ENCODE results near the gene AMPD3. TPM values are rescaled to one million over a fixed set of nuclear protein-coding genes. Genes with fewer than 3 reads are reported as not detected.

AMPD3 gene
- total RNA-seq, 2 donors from 2014 or later: 30.6 to 179 TPM

DNA sequence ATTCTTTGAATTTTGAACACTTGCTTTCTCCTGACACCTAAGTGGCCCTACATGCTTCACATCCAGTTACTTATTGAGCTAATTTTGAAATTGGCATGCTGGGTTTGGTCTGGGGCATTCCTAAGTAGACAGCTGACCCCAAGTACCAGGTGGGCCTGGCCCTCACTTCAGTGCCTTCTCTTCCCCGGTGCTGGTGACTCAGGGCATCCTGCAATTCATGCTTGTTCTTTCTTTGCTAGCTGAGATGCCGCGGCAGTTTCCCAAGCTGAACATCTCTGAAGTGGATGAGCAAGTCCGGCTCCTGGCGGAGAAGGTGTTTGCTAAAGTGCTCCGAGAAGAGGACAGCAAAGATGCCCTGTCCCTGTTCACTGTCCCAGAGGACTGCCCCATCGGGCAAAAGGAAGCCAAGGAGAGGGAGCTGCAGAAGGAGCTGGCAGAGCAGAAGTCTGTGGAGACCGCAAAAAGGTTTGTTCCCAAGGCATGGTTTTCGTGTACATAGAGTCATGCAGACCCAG lies 6.3 kb downstream of the AMPD3 start:
- no peaks in the 10 kb centered on the region for H3K9me3 Mint-ChIP-seq
- ATAC-seq (replicated peaks): no peak
- H3K4me1 Mint-ChIP-seq: peaks cover 36% of the 10 kb centered on the region
- peaks cover 97% of the 10 kb centered on the region for H3K36me3 Mint-ChIP-seq (ENCODE audit: low read depth)
- H3K27me3 Mint-ChIP-seq: no peaks in the 10 kb centered on the region
- H3K27ac Mint-ChIP-seq: no peak overlapping the region
- H3K4me3 Mint-ChIP-seq: no peak overlapping the region

DNA sequence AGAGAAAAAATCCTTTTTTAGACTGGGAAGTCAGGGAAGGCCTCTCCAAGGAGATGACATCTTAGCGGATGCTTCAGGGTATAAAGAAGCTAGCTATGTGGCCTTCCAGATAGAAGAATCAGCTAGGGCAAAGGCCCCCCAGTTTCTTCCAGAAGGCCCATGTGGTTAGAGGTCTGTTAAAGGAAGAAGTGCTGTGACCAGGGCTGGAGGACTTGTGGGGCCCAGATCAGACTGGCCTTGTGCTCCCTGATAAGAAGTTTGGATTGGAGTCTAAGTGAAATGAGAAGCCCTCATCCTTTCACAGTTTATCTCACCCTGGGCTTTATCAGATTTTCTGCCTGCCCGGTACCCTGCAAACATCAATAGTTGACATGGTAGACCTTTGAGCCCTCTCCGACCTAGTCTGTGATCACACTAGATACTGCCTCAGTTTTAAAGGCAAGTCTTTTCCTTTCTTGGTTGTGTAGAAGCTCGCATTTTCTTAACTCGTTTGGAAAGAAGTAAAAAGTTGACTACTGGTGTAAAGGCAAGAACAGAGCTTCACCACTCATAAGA lies 7.8 kb downstream of the AMPD3 start:
- no peak for ATAC-seq (replicated peaks)
- peaks cover 97% of the 10 kb centered on the region for H3K36me3 Mint-ChIP-seq (ENCODE audit: low read depth)

DNA sequence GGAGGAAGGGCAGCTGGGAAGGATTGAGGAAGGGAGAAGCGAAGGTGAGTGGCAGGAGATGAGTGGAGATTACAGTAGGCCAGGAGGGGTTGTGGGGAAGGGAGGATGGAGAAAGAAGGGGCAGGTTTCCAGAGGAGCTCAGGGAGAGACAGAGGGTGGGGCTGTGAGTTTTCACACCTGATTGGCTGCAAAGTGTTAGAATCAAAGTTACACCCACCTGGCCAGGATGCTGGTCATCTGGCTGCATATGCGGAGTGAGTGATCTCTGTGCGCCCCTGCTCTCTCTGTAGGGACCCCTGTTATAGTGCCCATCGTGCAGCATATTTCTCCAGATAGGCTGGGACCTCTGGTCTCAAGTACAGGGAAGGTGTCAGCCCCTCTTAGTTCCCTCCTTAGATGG lies 18.3 kb downstream of the AMPD3 start:
- Mint-ChIP-seq H3K27ac (peak overlapping the region; percentile 43), H3K4me3 (no peak overlapping the region), H3K36me3 (ENCODE audit: low read depth) (peaks cover 10% of the 10 kb centered on the region), H3K9me3 (peaks cover 5% of the 10 kb centered on the region), H3K4me1 (peaks cover 55% of the 10 kb centered on the region), H3K27me3 (no peaks in the 10 kb centered on the region)
- no peak for ATAC-seq (replicated peaks)

More for the DNA sequence above, 7.8 kb downstream of the AMPD3 start:
- H3K4me3 Mint-ChIP-seq: no peak overlapping the region
- H3K4me1 Mint-ChIP-seq: peaks cover 37% of the 10 kb centered on the region
- peaks cover 3% of the 10 kb centered on the region for H3K9me3 Mint-ChIP-seq
- peak overlapping the region; percentile 2 for H3K27ac Mint-ChIP-seq
- no peaks in the 10 kb centered on the region for H3K27me3 Mint-ChIP-seq

GRCh38 chr11:10474551-10474950 lies 19.5 kb downstream of the AMPD3 start:
- Mint-ChIP-seq H3K36me3 (ENCODE audit: low read depth) (no peaks in the 10 kb centered on the region), H3K27ac (peak overlapping the region; percentile 30), H3K27me3 (no peaks in the 10 kb centered on the region), H3K4me1 (peaks cover 47% of the 10 kb centered on the region), H3K9me3 (no peaks in the 10 kb centered on the region), H3K4me3 (no peak overlapping the region)
- no peak for ATAC-seq (replicated peaks)

GRCh38 chr11:10476342-10476741 lies 21.3 kb downstream of the AMPD3 start:
- Mint-ChIP-seq H3K27ac (peak overlapping the region; percentile 77), H3K9me3 (no peaks in the 10 kb centered on the region), H3K4me1 (peaks cover 47% of the 10 kb centered on the region), H3K36me3 (ENCODE audit: low read depth) (no peaks in the 10 kb centered on the region), H3K27me3 (no peaks in the 10 kb centered on the region), H3K4me3 (peak overlapping the region; percentile 10)
- no peak for ATAC-seq (replicated peaks)

DNA sequence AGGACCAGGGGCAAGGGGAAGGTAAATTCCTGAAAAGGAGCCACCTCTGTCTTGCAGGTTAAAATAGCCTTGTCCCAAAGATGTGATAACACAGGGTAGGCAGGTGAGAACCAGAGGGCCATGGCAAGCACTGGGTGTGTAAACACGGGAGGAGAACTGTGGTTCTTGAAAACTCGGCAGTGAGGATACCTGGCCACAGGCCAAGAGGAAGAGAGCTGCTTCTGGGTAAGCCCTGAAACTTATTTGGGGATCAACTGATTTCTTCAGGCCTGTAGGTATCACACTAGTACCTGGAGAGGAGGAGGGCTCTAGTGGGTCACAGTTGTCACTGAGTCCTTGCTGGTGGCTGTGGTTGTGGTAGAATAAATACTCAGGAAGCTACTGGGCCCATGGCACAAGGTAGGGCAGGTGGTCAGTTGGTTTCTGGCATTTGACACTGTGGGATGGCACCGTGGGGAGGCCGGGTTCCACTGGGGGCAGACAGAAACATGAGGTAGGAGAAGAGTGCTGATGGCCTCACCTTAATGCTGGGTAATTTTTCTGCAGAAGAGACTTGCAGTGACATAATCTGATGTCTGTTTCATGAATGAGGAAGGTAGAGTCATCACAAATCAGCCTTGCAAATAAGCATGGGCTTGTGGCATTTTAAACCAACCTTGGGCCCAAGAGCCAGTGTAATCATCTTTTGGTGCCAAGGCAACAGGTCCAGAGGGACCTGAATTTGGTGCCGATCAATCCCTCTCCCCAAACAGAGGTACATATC lies 22.0 kb downstream of the AMPD3 start:
- H3K4me3 Mint-ChIP-seq: peak overlapping the region; percentile 10
- H3K36me3 Mint-ChIP-seq (ENCODE audit: low read depth): no peaks in the 10 kb centered on the region
- ATAC-seq (replicated peaks): peak; percentile 38
- H3K9me3 Mint-ChIP-seq: no peaks in the 10 kb centered on the region
- no peaks in the 10 kb centered on the region for H3K27me3 Mint-ChIP-seq
- H3K4me1 Mint-ChIP-seq: peaks cover 44% of the 10 kb centered on the region
- peak overlapping the region; percentile 77 for H3K27ac Mint-ChIP-seq

DNA sequence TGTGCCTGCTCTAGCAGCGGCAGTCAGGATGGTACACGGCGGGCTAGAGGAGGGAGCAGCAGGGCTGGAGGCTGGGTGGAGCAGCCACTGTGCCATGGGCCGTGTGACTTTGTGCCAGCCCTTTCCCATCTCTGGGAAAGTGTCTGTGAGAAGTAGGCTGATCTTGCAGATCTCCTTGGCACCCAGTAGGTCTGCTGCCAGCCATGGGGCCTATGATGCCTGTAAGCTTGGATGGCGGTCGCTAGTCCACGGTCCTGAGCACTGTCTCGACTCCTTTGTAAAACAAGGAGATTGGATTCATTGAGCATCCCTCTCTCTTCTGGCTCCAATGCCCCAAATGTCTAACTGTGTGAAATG lies 22.6 kb downstream of the AMPD3 start:
- Mint-ChIP-seq H3K27ac (peak overlapping the region; percentile 36), H3K27me3 (no peaks in the 10 kb centered on the region), H3K4me1 (peaks cover 44% of the 10 kb centered on the region), H3K9me3 (no peaks in the 10 kb centered on the region), H3K36me3 (ENCODE audit: low read depth) (no peaks in the 10 kb centered on the region), H3K4me3 (peak overlapping the region; percentile 6)
- no peak for ATAC-seq (replicated peaks)

DNA sequence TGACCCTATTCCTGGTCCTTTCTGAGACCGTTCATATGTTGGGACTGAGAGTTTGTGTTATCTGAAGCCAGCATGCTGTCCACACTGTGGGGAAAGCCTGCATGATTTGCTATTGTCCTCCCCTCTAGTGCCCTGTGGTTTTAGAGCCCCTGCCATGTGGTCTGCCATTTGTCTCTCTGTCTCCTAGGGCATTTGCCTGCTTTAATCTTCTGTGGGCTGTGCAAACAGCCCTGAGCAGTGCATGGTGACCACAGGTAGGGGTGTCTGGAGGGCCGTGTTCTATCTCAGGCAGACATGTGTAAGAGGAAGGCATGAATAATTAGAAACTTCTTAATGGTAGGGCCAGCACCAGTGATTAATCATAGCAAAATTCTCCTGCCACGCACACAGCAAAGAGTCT lies 23.0 kb downstream of the AMPD3 start:
- Mint-ChIP-seq H3K4me1 (peaks cover 42% of the 10 kb centered on the region), H3K4me3 (peak overlapping the region; percentile 6), H3K9me3 (no peaks in the 10 kb centered on the region), H3K27me3 (no peaks in the 10 kb centered on the region), H3K36me3 (ENCODE audit: low read depth) (no peaks in the 10 kb centered on the region), H3K27ac (peak overlapping the region; percentile 36)
- ATAC-seq (replicated peaks): peak; percentile 65

DNA sequence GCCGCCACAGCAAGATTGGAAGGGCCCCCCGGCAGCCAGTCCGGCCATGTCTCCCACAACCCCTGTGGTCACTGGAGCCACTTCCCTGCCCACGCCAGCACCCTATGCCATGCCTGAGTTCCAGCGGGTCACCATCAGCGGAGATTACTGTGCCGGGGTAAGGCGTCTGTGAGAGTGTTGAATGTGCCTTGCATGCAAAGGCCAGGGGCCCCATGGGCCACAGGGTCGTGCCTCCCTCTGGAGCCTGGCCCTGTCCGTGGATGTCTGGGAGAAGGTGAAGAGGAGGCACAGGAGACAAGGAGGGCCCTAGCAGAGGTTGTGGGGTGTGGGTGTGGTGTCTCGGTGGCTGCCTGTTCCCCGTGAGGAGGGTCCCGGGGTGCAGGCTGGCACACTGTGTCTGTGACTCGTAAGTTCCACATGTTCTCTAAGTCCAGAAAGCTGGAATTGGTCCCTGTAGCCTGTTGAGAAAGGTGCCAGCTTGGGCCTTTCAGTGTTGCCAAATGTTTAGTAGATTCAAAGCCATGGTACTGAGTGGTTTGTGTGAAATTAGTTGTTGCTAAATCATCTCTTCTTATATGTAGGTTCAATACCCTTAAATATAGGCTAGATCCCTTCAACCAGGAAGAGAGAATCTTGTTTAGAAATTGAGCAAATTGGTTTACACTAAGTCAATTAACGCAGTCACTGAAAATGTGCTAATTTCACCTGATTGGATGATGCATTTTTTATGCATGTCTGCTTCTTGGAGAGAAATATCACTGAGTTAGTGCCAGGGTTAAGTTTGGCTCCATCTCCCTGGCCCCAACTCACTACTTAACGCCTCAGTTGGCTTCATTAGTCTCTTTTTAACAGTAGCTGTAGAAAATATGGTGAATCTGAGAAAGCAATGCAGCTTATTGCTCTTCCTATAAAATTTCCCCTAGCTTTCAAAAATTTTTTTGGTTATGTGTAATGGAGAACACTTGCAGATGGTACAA lies 23.8 kb downstream of the AMPD3 start:
- H3K27ac Mint-ChIP-seq: peak overlapping the region; percentile 36
- H3K4me1 Mint-ChIP-seq: peaks cover 34% of the 10 kb centered on the region
- no peaks in the 10 kb centered on the region for H3K36me3 Mint-ChIP-seq (ENCODE audit: low read depth)
- no peaks in the 10 kb centered on the region for H3K27me3 Mint-ChIP-seq
- no peak for ATAC-seq (replicated peaks)
- H3K9me3 Mint-ChIP-seq: no peaks in the 10 kb centered on the region
- H3K4me3 Mint-ChIP-seq: peak overlapping the region; percentile 6

- H3K4me3 Mint-ChIP-seq: no peak overlapping the region
- no peaks in the 10 kb centered on the region for H3K9me3 Mint-ChIP-seq
- H3K27ac Mint-ChIP-seq: no peak overlapping the region
- no peaks in the 10 kb centered on the region for H3K27me3 Mint-ChIP-seq
- ATAC-seq (replicated peaks): no peak
- H3K36me3 Mint-ChIP-seq (ENCODE audit: low read depth): no peaks in the 10 kb centered on the region
- H3K4me1 Mint-ChIP-seq: peaks cover 34% of the 10 kb centered on the region
Observed at GRCh38 chr11:10480026-10480425, 25.0 kb downstream of the AMPD3 start.

DNA sequence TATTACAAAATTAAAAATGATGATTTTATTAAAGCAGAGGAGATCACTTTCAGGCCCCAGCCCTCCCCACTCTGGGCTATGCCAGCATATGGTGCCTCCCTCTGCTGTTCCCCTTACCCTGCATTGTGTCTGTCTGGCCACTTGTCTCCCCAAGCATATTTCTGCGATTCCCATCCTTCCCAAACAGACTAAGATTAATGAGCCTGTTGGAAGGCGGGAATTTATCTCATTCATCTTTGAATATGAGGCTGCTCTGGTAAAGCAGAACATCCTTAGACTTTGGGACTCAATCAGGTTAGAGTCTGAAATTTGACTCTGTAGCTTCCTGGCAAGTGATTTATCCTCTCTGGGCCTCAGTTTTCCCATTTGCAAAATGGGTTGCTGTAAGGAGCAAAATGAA lies 25.7 kb downstream of the AMPD3 start:
- Mint-ChIP-seq H3K4me1 (peaks cover 27% of the 10 kb centered on the region), H3K4me3 (no peak overlapping the region), H3K27ac (no peak overlapping the region), H3K27me3 (no peaks in the 10 kb centered on the region), H3K36me3 (ENCODE audit: low read depth) (no peaks in the 10 kb centered on the region), H3K9me3 (no peaks in the 10 kb centered on the region)
- ATAC-seq (replicated peaks): no peak

GRCh38 chr11:10481560-10482349 lies 26.7 kb downstream of the AMPD3 start:
- no peak overlapping the region for H3K4me3 Mint-ChIP-seq
- no peak for ATAC-seq (replicated peaks)
- H3K27me3 Mint-ChIP-seq: no peaks in the 10 kb centered on the region
- H3K4me1 Mint-ChIP-seq: peaks cover 19% of the 10 kb centered on the region
- H3K9me3 Mint-ChIP-seq: no peaks in the 10 kb centered on the region
- H3K36me3 Mint-ChIP-seq (ENCODE audit: low read depth): no peaks in the 10 kb centered on the region
- no peak overlapping the region for H3K27ac Mint-ChIP-seq

- no peak for ATAC-seq (replicated peaks)
- Mint-ChIP-seq H3K27ac (no peak overlapping the region), H3K27me3 (no peaks in the 10 kb centered on the region), H3K4me1 (peaks cover 15% of the 10 kb centered on the region), H3K4me3 (no peak overlapping the region), H3K9me3 (no peaks in the 10 kb centered on the region), H3K36me3 (ENCODE audit: low read depth) (no peaks in the 10 kb centered on the region)
Observed at GRCh38 chr11:10483174-10483573, 28.1 kb downstream of the AMPD3 start.

DNA sequence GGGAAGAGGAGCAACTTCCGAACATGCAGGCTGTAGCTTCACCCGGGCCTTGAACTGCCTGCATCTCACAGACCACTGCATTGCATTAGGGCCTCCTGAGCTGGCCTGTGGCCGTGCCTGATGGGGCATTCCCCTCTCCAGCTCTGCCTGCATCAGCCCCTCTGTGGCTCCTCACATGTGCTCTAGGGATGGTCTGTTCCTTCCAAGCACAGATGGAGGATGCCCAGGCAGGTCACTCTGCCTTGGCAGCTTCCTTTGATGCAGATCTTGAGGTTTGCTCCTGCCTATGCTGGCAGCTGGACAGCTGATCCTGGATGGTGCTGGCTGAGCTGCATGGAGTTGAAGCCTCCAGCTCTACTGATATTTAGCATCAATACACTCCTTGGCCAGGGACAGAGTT lies 28.5 kb downstream of the AMPD3 start:
- H3K4me3 Mint-ChIP-seq: no peak overlapping the region
- no peaks in the 10 kb centered on the region for H3K36me3 Mint-ChIP-seq (ENCODE audit: low read depth)
- peaks cover 15% of the 10 kb centered on the region for H3K4me1 Mint-ChIP-seq
- no peak for ATAC-seq (replicated peaks)
- no peak overlapping the region for H3K27ac Mint-ChIP-seq
- no peaks in the 10 kb centered on the region for H3K27me3 Mint-ChIP-seq
- H3K9me3 Mint-ChIP-seq: no peaks in the 10 kb centered on the region
